Measurements from ENCODE around the gene PRR29. TPM values are rescaled to one million over a fixed set of nuclear protein-coding genes. Genes with fewer than 3 reads are reported as not detected.

PRR29 gene
- total RNA-seq, 4 donors from 2014 or later = 0.30 TPM; not detected in 3

DNA sequence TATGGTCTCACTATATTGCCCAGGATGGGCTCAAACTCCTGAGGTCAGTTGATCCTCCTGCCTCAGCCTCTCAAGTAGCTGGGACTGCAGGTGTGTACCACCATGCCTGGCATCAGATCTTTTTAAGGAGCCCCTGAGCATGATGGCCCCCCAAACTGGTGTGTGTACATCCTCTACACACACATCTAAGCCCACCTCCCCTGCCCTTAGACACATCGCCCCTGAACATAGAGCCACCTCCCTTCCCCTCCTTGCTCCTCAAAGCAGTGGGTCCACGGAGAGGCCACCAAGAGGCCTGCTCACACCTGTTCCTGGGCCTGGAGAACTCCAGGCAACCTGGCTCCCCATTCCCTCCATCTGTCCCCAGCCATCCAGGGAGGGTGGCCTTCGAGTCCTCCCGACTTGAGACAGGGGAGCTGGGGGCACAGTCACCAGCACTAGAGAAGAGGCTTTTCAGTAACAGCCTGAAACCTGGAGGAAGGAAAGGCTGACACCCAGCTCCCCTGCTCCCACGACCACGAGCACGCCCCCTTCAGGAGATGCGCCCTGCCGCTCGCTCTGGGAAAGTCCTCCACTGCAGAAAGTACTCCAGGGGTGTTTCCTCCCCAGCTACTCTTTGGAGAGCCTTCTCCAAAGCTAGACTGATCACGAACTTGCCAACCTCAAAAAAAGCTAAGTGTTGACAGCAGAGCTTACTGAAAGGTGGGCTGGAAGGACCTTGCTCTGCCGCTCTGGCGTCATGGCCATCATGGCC, 12.6 kb upstream of the PRR29 start:
- no peak for TF ChIP-seq POLR2AphosphoS5 (IDR thresholded peaks at IDR 0.05)
- TF ChIP-seq EP300 (IDR thresholded peaks at IDR 0.05) = no peak
- TF ChIP-seq, protein P1, sequence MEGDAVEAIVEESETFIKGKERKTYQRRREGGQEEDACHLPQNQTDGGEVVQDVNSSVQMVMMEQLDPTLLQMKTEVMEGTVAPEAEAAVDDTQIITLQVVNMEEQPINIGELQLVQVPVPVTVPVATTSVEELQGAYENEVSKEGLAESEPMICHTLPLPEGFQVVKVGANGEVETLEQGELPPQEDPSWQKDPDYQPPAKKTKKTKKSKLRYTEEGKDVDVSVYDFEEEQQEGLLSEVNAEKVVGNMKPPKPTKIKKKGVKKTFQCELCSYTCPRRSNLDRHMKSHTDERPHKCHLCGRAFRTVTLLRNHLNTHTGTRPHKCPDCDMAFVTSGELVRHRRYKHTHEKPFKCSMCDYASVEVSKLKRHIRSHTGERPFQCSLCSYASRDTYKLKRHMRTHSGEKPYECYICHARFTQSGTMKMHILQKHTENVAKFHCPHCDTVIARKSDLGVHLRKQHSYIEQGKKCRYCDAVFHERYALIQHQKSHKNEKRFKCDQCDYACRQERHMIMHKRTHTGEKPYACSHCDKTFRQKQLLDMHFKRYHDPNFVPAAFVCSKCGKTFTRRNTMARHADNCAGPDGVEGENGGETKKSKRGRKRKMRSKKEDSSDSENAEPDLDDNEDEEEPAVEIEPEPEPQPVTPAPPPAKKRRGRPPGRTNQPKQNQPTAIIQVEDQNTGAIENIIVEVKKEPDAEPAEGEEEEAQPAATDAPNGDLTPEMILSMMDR (IDR thresholded peaks at IDR 0.05) = no peak
- TF ChIP-seq POLR2A (IDR thresholded peaks at IDR 0.05) = no peak
- Histone ChIP-seq H3K27ac (no peak overlapping the region), H3K4me1 (peaks cover 56% of the 10 kb centered on the region), H3K4me3 (no peak overlapping the region), H3K9me3 (no peaks in the 10 kb centered on the region), H3K36me3 (no peaks in the 10 kb centered on the region), H3K27me3 (peaks cover 16% of the 10 kb centered on the region)
- DNase-seq (ENCODE audit: low spot score in 2 of 2) = no peak
- 91% methylated on average over 12 of the region's 13 CpGs for WGBS

DNA sequence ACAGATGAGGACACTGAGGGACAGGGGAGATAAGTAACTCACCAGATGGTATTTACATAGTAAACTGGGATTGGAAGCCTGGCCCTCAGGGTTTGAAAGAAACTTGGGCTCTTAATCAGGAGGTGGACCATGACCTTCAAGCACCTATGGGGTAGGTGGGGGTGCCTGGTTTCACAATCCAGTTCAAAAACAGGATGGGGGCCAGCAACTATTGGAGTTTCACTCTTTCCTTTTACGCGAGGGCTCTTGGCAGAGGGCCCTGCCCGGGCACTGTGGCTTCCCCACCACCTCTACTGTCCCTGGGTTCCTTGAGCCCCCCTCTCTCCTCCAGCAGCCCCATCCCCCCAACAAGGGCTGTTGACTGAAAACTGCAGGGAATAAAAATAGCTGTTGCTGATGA, 11.3 kb upstream of the PRR29 start:
- TF ChIP-seq POLR2A (IDR thresholded peaks at IDR 0.05) (no peak), EP300 (IDR thresholded peaks at IDR 0.05) (no peak), POLR2AphosphoS5 (IDR thresholded peaks at IDR 0.05) (no peak)
- TF ChIP-seq, protein P1 (IDR thresholded peaks at IDR 0.05) = no peak
- H3K4me1 ChIP-seq = peaks cover 55% of the 10 kb centered on the region
- 75% methylated on average over 3 of the region's 3 CpGs for WGBS
- no peak for DNase-seq (ENCODE audit: low spot score in 2 of 2)
- H3K9me3 ChIP-seq = no peaks in the 10 kb centered on the region
- H3K27me3 ChIP-seq = peaks cover 23% of the 10 kb centered on the region
- no peak overlapping the region for H3K27ac ChIP-seq
- H3K36me3 ChIP-seq = no peaks in the 10 kb centered on the region
- no peak overlapping the region for H3K4me3 ChIP-seq

DNA sequence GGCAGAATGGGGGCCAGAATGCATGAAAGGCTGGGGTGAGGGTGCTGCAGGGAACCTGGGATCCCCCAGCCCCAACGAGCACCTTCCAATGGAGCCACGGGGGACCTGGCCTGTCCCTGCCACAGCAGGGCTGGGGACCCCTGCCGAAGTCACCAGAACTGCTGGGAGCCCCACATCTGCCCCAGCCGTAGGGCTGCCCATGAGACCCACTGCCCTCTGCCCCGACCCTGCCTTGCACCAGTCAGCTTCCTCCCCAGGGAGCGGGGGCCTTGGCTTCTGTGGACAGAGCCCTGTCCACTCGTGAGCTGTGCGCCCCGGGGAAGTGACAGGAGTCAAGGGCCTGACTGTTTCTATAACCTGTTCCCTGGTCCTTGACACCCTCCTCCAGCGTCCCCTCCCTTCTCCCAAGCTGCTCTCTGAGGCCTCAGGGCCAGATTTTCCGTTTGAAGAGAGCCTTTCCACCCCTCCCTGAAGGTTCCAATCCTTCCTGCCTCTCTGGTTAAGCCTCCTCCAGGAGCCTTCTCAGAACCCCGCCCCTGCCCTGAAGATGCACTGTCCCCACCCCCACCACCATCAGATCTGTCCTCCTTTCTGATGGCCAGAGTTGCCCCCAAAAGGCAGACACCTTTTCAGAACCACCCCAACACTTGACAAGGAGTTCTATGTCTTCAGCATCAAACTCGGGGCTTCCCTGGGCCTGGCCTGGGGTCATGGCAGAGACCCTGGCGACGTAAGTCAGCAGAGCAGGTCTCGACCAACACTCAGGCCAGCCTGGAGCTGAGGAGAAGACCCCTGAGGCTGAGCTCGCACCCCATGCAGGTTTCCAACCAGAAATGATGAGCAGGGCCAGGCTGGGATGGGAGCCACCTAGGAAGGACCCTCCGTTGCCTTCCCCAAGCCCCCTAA, 10.7 kb upstream of the PRR29 start:
- Histone ChIP-seq H3K27me3 (peaks cover 30% of the 10 kb centered on the region), H3K27ac (no peak overlapping the region), H3K36me3 (no peaks in the 10 kb centered on the region), H3K4me3 (no peak overlapping the region), H3K4me1 (peaks cover 55% of the 10 kb centered on the region), H3K9me3 (no peaks in the 10 kb centered on the region)
- WGBS = 60% methylated on average over 12 of the region's 18 CpGs
- TF ChIP-seq, protein P1 (IDR thresholded peaks at IDR 0.05) = no peak
- TF ChIP-seq POLR2AphosphoS5 (IDR thresholded peaks at IDR 0.05) = no peak
- no peak for TF ChIP-seq POLR2A (IDR thresholded peaks at IDR 0.05)
- TF ChIP-seq EP300 (IDR thresholded peaks at IDR 0.05) = no peak
- DNase-seq (ENCODE audit: low spot score in 2 of 2) = no peak

DNA sequence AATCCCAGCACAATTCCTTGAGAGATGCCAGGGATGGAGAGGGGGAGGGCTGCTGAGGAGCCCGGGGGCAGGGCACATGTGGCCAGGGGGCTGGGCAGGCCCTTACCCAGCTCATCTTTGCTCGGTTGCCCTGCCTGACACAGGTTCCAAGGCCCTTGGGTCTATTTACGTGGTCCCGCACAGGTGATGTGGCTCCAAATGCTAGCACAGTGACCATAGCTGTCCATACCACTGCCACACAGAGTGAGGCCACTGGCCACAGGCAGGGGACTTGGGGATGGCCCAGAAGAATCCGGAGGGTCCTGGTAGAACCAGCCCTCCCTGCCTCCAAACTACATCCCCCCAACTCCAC, 10.0 kb upstream of the PRR29 start:
- no peak for DNase-seq (ENCODE audit: low spot score in 2 of 2)
- 88% methylated on average over 5 of the region's 5 CpGs for WGBS
- H3K27ac ChIP-seq = no peak overlapping the region

More for the DNA sequence above, 10.0 kb upstream of the PRR29 start:
- Histone ChIP-seq H3K27me3 (peaks cover 30% of the 10 kb centered on the region), H3K36me3 (no peaks in the 10 kb centered on the region), H3K4me1 (peaks cover 52% of the 10 kb centered on the region), H3K4me3 (no peak overlapping the region), H3K9me3 (no peaks in the 10 kb centered on the region)
- TF ChIP-seq, protein P1 (IDR thresholded peaks at IDR 0.05) = no peak
- TF ChIP-seq POLR2A (IDR thresholded peaks at IDR 0.05) (no peak), EP300 (IDR thresholded peaks at IDR 0.05) (no peak), POLR2AphosphoS5 (IDR thresholded peaks at IDR 0.05) (no peak)
